GM12878 (cell line): ENCODE data around the gene TNFRSF8. TPM values are rescaled to one million over a fixed set of nuclear protein-coding genes. Genes with fewer than 3 reads are reported as not detected.

ENCODE experiments used
- ATAC-seq: fragments of 200-7000 bp; cut with Tn5 transposase; 3 replicates; pipeline ENCODE4 v1.9.1; 2020; ENCODE audit warnings: mild to moderate bottlenecking, moderate library complexity
- BruUV-seq: library from RNA; stranded (reverse); fragments of 400-500 nt; replicated peaks from 2 replicates; lab custom pipeline; 2021; lab: Mats Ljungman, UMichigan
- CTCF ChIA-PET: fragments of 300-600 bp; sonication (Branson Sonifier 250); formaldehyde crosslinking; extraction: SDS; loops from one replicate; lab custom pipeline; 2021; ENCODE audit warnings: inconsistent platforms; lab: Yijun Ruan, JAX
- POLR2A ChIA-PET: fragments of 350-600 bp; formaldehyde crosslinking; extraction: SDS; loops from one replicate; lab custom pipeline; 2021; ENCODE audit warnings: inconsistent platforms; lab: Charles Lee
- RAD21 ChIA-PET: fragments of 300-600 bp; sonication (Branson Sonifier 250); formaldehyde crosslinking; loops from one replicate; lab custom pipeline; 2023; ENCODE audit warnings: antibody characterized with exemption; ENCODE audit not compliant: unreplicated experiment; lab: Charles Lee
- SMC1A ChIA-PET: fragments of 300-600 bp; sonication (Branson Sonifier 250); formaldehyde crosslinking; loops from one replicate; lab custom pipeline; 2023; ENCODE audit not compliant: unreplicated experiment, uncharacterized antibody; lab: Charles Lee
- DNase-seq: peaks from one replicate; pipeline ENCODE4 v3.0.0-alpha.2; 2011; ENCODE audit warnings: low read depth, low spot score
- FAIRE-seq: peaks from 3 replicates; lab custom pipeline; 2011; peaks lifted over from hg19 to GRCh38; lab: Jason Lieb, UNC
- H2AFZ ChIP-seq: 2 replicates; pipeline ENCODE4 v1.6.0; 2011; ENCODE audit warnings: low read depth, low read length, control low read depth; ENCODE audit not compliant: control insufficient read depth
- H3K27ac ChIP-seq: 2 replicates; pipeline ENCODE4 v1.5.1; 2011; ENCODE audit warnings: control low read depth; ENCODE audit not compliant: control insufficient read depth, insufficient read depth
- H3K27me3 ChIP-seq, 2 experiments: replicated peaks in 1 of 2; 2 replicates each; pipeline versions ENCODE4 v1.6.0 to v1.6.1; 2011; ENCODE audit warnings: low read length in 1 of 2; ENCODE audit not compliant: control insufficient read depth in 2 of 2, insufficient read depth in 2 of 2
- H3K36me3 ChIP-seq, 2 experiments: 2 replicates each; pipeline ENCODE4 v1.5.1; 2011; ENCODE audit warnings: low read length in 1 of 2; ENCODE audit not compliant: control insufficient read depth in 2 of 2, insufficient read depth in 2 of 2
- H3K4me1 ChIP-seq: 2 replicates; pipeline ENCODE4 v1.6.1; 2011; ENCODE audit warnings: mild to moderate bottlenecking, low read length, moderate library complexity, mixed read lengths; ENCODE audit not compliant: control insufficient read depth, insufficient read depth
- H3K4me2 ChIP-seq: 2 replicates; pipeline ENCODE4 v1.6.0; 2011; ENCODE audit warnings: control low read depth; ENCODE audit not compliant: control insufficient read depth, insufficient read depth
- H3K4me3 ChIP-seq: fragments of 200-600 bp; sonication (generic); 2 replicates; pipeline ENCODE4 v1.5.1; 2016
- H3K79me2 ChIP-seq: 2 replicates; pipeline ENCODE4 v1.6.0; 2011; ENCODE audit warnings: low read length; ENCODE audit not compliant: control insufficient read depth, insufficient read depth
- H3K9ac ChIP-seq: 2 replicates; pipeline ENCODE4 v1.8.0; 2011; ENCODE audit warnings: low read length, control low read depth, mixed read lengths; ENCODE audit not compliant: control insufficient read depth, insufficient read depth
- H3K9me3 ChIP-seq: replicated peaks from 3 replicates; pipeline ENCODE4 v1.5.1; 2011; ENCODE audit warnings: mild to moderate bottlenecking, low read length; ENCODE audit not compliant: control insufficient read depth, insufficient read depth
- H4K20me1 ChIP-seq: 2 replicates; pipeline ENCODE4 v1.6.0; 2011; ENCODE audit not compliant: control insufficient read depth, insufficient read depth
- CBX5 ChIP-seq: sonication (generic); IDR thresholded peaks from 2 replicates; pipeline ENCODE4 v1.6.1; 2016; ENCODE audit warnings: low read depth, moderate library complexity, mild to moderate bottlenecking, inconsistent platforms
- CHD4 ChIP-seq: fragments of 200-600 bp; sonication (generic); IDR thresholded peaks from 2 replicates; pipeline ENCODE4 v1.6.1; 2016; ENCODE audit warnings: mild to moderate bottlenecking
- EGR1 ChIP-seq, 2 experiments: IDR thresholded peaks; 1 replicate in 1 of 2; 2 replicates in 1 of 2; pipeline ENCODE4 v1.6.1; 2011 to 2012; ENCODE audit warnings: low read depth in 2 of 2, low read length in 2 of 2, borderline replicate concordance in 1 of 2, mild to moderate bottlenecking in 1 of 2, moderate library complexity in 1 of 2
- HDGF ChIP-seq: fragments of 450-650 bp; IDR thresholded peaks from 2 replicates; pipeline ENCODE4 v1.6.1; 2016; ENCODE audit warnings: antibody characterized with exemption
- POLR2AphosphoS5 ChIP-seq: IDR thresholded peaks from 2 replicates; pipeline ENCODE4 v1.6.1; 2011; ENCODE audit warnings: mild to moderate bottlenecking, low read length, inconsistent platforms
- TCF3 ChIP-seq: IDR thresholded peaks from 2 replicates; pipeline ENCODE4 v1.6.1; 2012; ENCODE audit warnings: low read depth, mild to moderate bottlenecking, low read length, borderline replicate concordance; ENCODE audit not compliant: insufficient read depth
- WGBS: methylation state at CpG from one replicate; pipeline ENCODE4 v1.1.6; 2016; ENCODE audit warnings: low lambda C conversion rate; ENCODE audit not compliant: insufficient replicate concordance, insufficient coverage; ENCODE audit errors: missing lambda C conversion rate; 5-methylcytosine and 5-hydroxymethylcytosine counted together
- in situ Hi-C: fragments of 300-500 bp; cut with MboI; formaldehyde crosslinking; loops from 9 replicates; pipeline ENCODE4 v1.14.3; 2018; ENCODE audit warnings: mixed read lengths
- intact Hi-C: fragments of 100-400 bp; cut with micrococcal nuclease; formaldehyde crosslinking; loops from one replicate; pipeline ENCODE4 v1.14.2; 2022; ENCODE audit not compliant: unreplicated experiment
- polyA plus RNA-seq, 11 experiments: library from polyadenylated mRNA; depleted of rRNA in 4 of 11; unstranded in 6 of 11; stranded (reverse) in 5 of 11; fragments of >200 nt; fragmentation: Nextera tagmentation in 4 of 11; fragmentation: Illumina TruSeq in 1 of 11; extraction: Ambion mirVana in 4 of 11; extraction: Trizol in 1 of 11; gene quantifications; 1 replicate in 1 of 11; 2 replicates in 10 of 11; pipeline versions ENCODE4 v1.2.1 to v1.2.3, GENCODE V29; 2011 to 2016; ENCODE audit warnings: inconsistent platforms in 2 of 11, missing spikeins in 2 of 11, low read depth in 1 of 11
- total RNA-seq, 4 experiments: library from RNA; depleted of rRNA in 3 of 4; stranded (reverse); fragments of >200 nt in 3 of 4; fragmentation: Illumina TruSeq in 1 of 4; extraction: Trizol in 1 of 4; gene quantifications; 2 replicates each; pipeline versions ENCODE4 v1.2.1 to v1.2.3, GENCODE V29; 2013 to 2021
- TF ChIP-seq, protein P1 (sequence below): IDR thresholded peaks from 2 replicates; pipeline ENCODE4 v1.6.1; 2011; ENCODE audit warnings: borderline replicate concordance, low read depth, mild to moderate bottlenecking, moderate library complexity, low read length; ENCODE audit not compliant: insufficient read depth, poor library complexity, severe bottlenecking
- TF ChIP-seq, protein P2 (sequence below): fragments of 450-650 bp; formaldehyde crosslinking; IDR thresholded peaks from 2 replicates; pipeline ENCODE4 v1.5.0; 2022; ENCODE audit warnings: mild to moderate bottlenecking, missing genetic modification characterization

TNFRSF8 gene
- total and polyA plus RNA-seq, 10 of the 15 experiments (the other 5 are each of a cell fraction or from before 2014, with no cell fraction given), result 9.8 to 114 (median 58.8) TPM

DNA sequence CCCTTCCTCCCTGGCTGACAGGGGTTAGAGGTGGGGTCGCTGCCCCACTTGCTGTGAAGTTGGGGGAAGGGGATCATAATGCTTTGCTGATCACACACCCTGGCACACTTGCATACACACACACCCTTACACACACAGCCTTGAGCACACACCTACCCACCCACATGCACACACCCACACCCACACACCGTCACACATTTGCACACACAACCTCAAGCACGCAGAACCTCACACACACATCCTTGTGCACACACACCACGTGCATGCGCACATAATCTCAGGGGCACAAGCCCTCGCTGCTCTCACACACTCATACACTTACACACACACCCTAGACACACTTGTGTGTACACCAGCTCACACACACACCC lies 16.4 kb upstream of the TNFRSF8 start:
- H3K27me3 ChIP-seq, result no peaks in the 10 kb centered on the region
- no peak overlapping the region for H2AFZ ChIP-seq
- SMC1A ChIA-PET, result interaction anchor here (0.7 to 14.3 kb wide), 7 partner anchors 8 to 102 kb away, joined by 3 to 209 read pairs (median 24); partner anchors contain the start of gene TNFRSF8
- no peaks in the 10 kb centered on the region for H3K9me3 ChIP-seq
- peaks cover 75% of the 10 kb centered on the region for H3K4me1 ChIP-seq
- no TSS peak for BruUV-seq
- H3K79me2 ChIP-seq, result peaks cover 4% of the 10 kb centered on the region; the same call in 1 of the 2 replicates
- 0 out of 2 replicates have a peak, but pooled peaks have one; percentile 2 for TF ChIP-seq CHD4
- TF ChIP-seq CBX5, result no peak
- 0 out of 2 replicates have a peak, but pooled peaks have one; percentile 6 for TF ChIP-seq TCF3
- TF ChIP-seq HDGF, result peak; percentile 100
- peak in 1 of 2 experiments; percentile 44; a peak in 1 of 3 replicates for TF ChIP-seq EGR1 (IDR thresholded peaks at IDR 0.05; ENCODE audit: borderline replicate concordance in 1 of 2, low read depth in 2 of 2, low read length in 2 of 2)
- TF ChIP-seq, protein P1, sequence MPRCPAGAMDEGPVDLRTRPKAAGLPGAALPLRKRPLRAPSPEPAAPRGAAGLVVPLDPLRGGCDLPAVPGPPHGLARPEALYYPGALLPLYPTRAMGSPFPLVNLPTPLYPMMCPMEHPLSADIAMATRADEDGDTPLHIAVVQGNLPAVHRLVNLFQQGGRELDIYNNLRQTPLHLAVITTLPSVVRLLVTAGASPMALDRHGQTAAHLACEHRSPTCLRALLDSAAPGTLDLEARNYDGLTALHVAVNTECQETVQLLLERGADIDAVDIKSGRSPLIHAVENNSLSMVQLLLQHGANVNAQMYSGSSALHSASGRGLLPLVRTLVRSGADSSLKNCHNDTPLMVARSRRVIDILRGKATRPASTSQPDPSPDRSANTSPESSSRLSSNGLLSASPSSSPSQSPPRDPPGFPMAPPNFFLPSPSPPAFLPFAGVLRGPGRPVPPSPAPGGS, result peak; percentile 84
- TF ChIP-seq POLR2AphosphoS5, result no peak
- TF ChIP-seq, protein P2, sequence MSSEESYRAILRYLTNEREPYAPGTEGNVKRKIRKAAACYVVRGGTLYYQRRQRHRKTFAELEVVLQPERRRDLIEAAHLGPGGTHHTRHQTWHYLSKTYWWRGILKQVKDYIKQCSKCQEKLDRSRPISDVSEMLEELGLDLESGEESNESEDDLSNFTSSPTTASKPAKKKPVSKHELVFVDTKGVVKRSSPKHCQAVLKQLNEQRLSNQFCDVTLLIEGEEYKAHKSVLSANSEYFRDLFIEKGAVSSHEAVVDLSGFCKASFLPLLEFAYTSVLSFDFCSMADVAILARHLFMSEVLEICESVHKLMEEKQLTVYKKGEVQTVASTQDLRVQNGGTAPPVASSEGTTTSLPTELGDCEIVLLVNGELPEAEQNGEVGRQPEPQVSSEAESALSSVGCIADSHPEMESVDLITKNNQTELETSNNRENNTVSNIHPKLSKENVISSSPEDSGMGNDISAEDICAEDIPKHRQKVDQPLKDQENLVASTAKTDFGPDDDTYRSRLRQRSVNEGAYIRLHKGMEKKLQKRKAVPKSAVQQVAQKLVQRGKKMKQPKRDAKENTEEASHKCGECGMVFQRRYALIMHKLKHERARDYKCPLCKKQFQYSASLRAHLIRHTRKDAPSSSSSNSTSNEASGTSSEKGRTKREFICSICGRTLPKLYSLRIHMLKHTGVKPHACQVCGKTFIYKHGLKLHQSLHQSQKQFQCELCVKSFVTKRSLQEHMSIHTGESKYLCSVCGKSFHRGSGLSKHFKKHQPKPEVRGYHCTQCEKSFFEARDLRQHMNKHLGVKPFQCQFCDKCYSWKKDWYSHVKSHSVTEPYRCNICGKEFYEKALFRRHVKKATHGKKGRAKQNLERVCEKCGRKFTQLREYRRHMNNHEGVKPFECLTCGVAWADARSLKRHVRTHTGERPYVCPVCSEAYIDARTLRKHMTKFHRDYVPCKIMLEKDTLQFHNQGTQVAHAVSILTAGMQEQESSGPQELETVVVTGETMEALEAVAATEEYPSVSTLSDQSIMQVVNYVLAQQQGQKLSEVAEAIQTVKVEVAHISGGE (CRISPR knock-in tag), result no peak
- TF ChIP-seq, all 136 proteins: peak for 5
- ChIA-PET CTCF (interaction anchor here (2.6 to 4.4 kb wide), 3 partner anchors 8 to 33 kb away, joined by 14 to 37 read pairs (median 16); no protein-coding TSS in a partner anchor), RAD21 (interaction anchor here (0.8 to 9.9 kb wide), 11 partner anchors 8 to 137 kb away, joined by 3 to 167 read pairs (median 14); partner anchors contain the start of genes MIIP and TNFRSF8), POLR2A (interaction anchor here (0.8 to 9.7 kb wide), 7 partner anchors 9 to 137 kb away, joined by 3 to 154 read pairs (median 33); partner anchors contain the start of genes MIIP and TNFRSF8)
- WGBS, result 1% methylated on average over 6 of the region's 6 CpGs
- Histone ChIP-seq H4K20me1 (no peaks in the 10 kb centered on the region), H3K9ac (peak overlapping the region; percentile 81), H3K4me2 (peak overlapping the region; percentile 87), H3K36me3 (no peaks in the 10 kb centered on the region), H3K27ac (peak overlapping the region; percentile 94), H3K4me3 (no peak overlapping the region)
- in situ Hi-C loops (no loop called here), intact Hi-C loops (loop anchor here (1.0 to 5.0 kb wide), 4 partner anchors 14 to 116 kb away; no protein-coding TSS in a partner anchor)
- no peak; the same call in 1 of the 3 replicates for ATAC-seq
- DNase-seq, result no peak
- no peak for FAIRE-seq
